Keratinocyte (primary cell): ENCODE measurements around the gene DMGDH. TPM values are rescaled to one million over a fixed set of nuclear protein-coding genes. Genes with fewer than 3 reads are reported as not detected.

Experiments
- DNase-seq: peaks from one replicate; pipeline ENCODE4 v3.0.0-alpha.2; 2011; ENCODE audit warnings: low read depth, missing footprints, low spot score
- FAIRE-seq: peaks from 2 replicates; lab custom pipeline; 2011; peaks lifted over from hg19 to GRCh38; lab: Jason Lieb, UNC
- H2AFZ ChIP-seq: 2 replicates; pipeline ENCODE4 v1.6.0; 2012; ENCODE audit warnings: low read length, control low read depth, inconsistent platforms; ENCODE audit not compliant: control insufficient read depth
- H3K27ac ChIP-seq: 2 replicates; pipeline ENCODE4 v1.5.1; 2011; ENCODE audit warnings: low read length; ENCODE audit not compliant: control insufficient read depth, insufficient read depth
- H3K27me3 ChIP-seq: 3 replicates; pipeline ENCODE4 v1.6.0; 2011; ENCODE audit warnings: low read length; ENCODE audit not compliant: control insufficient read depth, insufficient read depth; ENCODE audit errors: extremely low read depth
- H3K36me3 ChIP-seq, 2 experiments: 2 replicates in 1 of 2; 3 replicates in 1 of 2; pipeline ENCODE4 v1.5.1; 2011; ENCODE audit warnings: low read length in 2 of 2, mild to moderate bottlenecking in 1 of 2; ENCODE audit not compliant: control insufficient read depth in 2 of 2, insufficient read depth in 2 of 2; ENCODE audit errors: extremely low read depth in 1 of 2
- H3K4me1 ChIP-seq: 3 replicates; pipeline ENCODE4 v1.5.1; 2011; ENCODE audit warnings: low read length; ENCODE audit not compliant: control insufficient read depth, insufficient read depth; ENCODE audit errors: extremely low read depth
- H3K4me2 ChIP-seq: 3 replicates; pipeline ENCODE4 v1.6.0; 2011; ENCODE audit warnings: low read depth, low read length; ENCODE audit not compliant: control insufficient read depth, insufficient read depth; ENCODE audit errors: extremely low read depth
- H3K4me3 ChIP-seq, 3 experiments: fragments of 200-600 bp in 1 of 3; sonication (generic) in 1 of 3; 2 replicates in 2 of 3; 3 replicates in 1 of 3; pipeline ENCODE4 v1.5.1; 2011 to 2016; ENCODE audit warnings: low read length in 3 of 3, mild to moderate bottlenecking in 3 of 3, control low read depth in 2 of 3, inconsistent platforms in 1 of 3, low read depth in 1 of 3, mixed read lengths in 1 of 3, mixed run types in 1 of 3, moderate library complexity in 1 of 3; ENCODE audit not compliant: control insufficient read depth in 2 of 3, insufficient read depth in 2 of 3; ENCODE audit errors: extremely low read depth in 1 of 3
- H3K79me2 ChIP-seq: 2 replicates; pipeline ENCODE4 v1.6.0; 2012; ENCODE audit warnings: low read length; ENCODE audit not compliant: control insufficient read depth, insufficient read depth
- H3K9ac ChIP-seq: 3 replicates; pipeline ENCODE4 v1.6.0; 2011; ENCODE audit warnings: low read length; ENCODE audit not compliant: control insufficient read depth, insufficient read depth; ENCODE audit errors: extremely low read depth
- H3K9me1 ChIP-seq: 3 replicates; pipeline ENCODE4 v1.6.0; 2011; ENCODE audit warnings: low read length; ENCODE audit not compliant: control insufficient read depth, insufficient read depth; ENCODE audit errors: extremely low read depth
- H3K9me3 ChIP-seq: 2 replicates; pipeline ENCODE4 v1.5.1; 2012; ENCODE audit warnings: low read depth, low read length; ENCODE audit not compliant: control insufficient read depth
- H4K20me1 ChIP-seq: 3 replicates; pipeline ENCODE4 v1.6.0; 2011; ENCODE audit warnings: low read length; ENCODE audit not compliant: control insufficient read depth, insufficient read depth; ENCODE audit errors: extremely low read depth
- EZH2 ChIP-seq: IDR thresholded peaks from one replicate; pipeline ENCODE4 v1.6.1; 2012; ENCODE audit warnings: inconsistent platforms, mild to moderate bottlenecking, low read length, moderate library complexity
- dilution Hi-C: fragments of 300-500 bp; cut with MboI; formaldehyde crosslinking; loops from one replicate; pipeline ENCODE4 v1.7.0; 2020; ENCODE audit warnings: low sequenced_read_pairs; ENCODE audit not compliant: extremely low pct_ligation_motif_present
- polyA plus RNA-seq, 5 experiments: library from polyadenylated mRNA; depleted of rRNA in 3 of 5; stranded (reverse) in 3 of 5; stranded (forward) in 1 of 5; unstranded in 1 of 5; fragments of >200 nt; gene quantifications; 1 replicate in 1 of 5; 2 replicates in 3 of 5; 3 replicates in 1 of 5; pipeline versions ENCODE4 v1.2.1 to v1.2.3, GENCODE V29; 2011 to 2012; ENCODE audit warnings: missing spikeins in 2 of 5, low read depth in 1 of 5, low replicate concordance in 1 of 5
- TF ChIP-seq, protein P1 (sequence below), 3 experiments: IDR thresholded peaks in 1 of 3; conservative IDR thresholded peaks in 1 of 3; optimal IDR thresholded peaks in 1 of 3; 2 replicates in 2 of 3; 3 replicates in 1 of 3; pipeline versions ENCODE3 to v1.5.1; 2011; ENCODE audit warnings: low read length in 3 of 3, mild to moderate bottlenecking in 3 of 3, moderate library complexity in 2 of 3, control low read depth in 1 of 3, inconsistent platforms in 1 of 3; ENCODE audit not compliant: insufficient read depth in 2 of 3; ENCODE audit errors: extremely low read depth in 1 of 3

DMGDH gene
- polyA plus RNA-seq, 1 donor (not counting 4 experiments of a cell fraction or from before 2014, with no cell fraction given): 0.20 TPM

DNA sequence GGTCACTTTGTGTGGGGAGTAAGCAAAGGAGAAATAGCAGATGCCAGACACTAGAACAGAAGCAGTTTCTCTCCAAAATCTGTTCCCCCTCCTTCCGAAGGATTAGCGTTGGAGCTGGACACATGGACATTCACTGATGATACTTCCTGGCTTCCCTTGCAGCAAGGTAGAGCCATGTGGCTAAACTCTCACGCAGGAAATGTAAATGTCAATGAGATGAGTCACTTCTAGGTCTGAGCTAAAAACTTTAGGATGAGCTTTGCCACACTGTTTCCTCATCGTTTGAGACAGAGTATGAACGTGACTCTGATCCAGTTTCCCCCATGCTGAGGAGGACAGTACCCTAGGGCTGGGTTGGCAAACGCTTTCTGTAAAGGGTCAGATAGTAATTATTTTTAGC, 5.2 kb upstream of the DMGDH start:
- Histone ChIP-seq H3K79me2 (no peaks in the 10 kb centered on the region), H3K36me3 (no peaks in the 10 kb centered on the region), H3K27ac (no peak overlapping the region), H3K9ac (no peak overlapping the region), H2AFZ (no peak overlapping the region), H4K20me1 (no peaks in the 10 kb centered on the region), H3K9me1 (no peaks in the 10 kb centered on the region), H3K4me1 (no peaks in the 10 kb centered on the region), H3K27me3 (peaks cover 10% of the 10 kb centered on the region), H3K4me2 (no peak overlapping the region), H3K9me3 (no peaks in the 10 kb centered on the region), H3K4me3 (no peak overlapping the region)
- FAIRE-seq: peak; percentile 85
- TF ChIP-seq, protein P1, sequence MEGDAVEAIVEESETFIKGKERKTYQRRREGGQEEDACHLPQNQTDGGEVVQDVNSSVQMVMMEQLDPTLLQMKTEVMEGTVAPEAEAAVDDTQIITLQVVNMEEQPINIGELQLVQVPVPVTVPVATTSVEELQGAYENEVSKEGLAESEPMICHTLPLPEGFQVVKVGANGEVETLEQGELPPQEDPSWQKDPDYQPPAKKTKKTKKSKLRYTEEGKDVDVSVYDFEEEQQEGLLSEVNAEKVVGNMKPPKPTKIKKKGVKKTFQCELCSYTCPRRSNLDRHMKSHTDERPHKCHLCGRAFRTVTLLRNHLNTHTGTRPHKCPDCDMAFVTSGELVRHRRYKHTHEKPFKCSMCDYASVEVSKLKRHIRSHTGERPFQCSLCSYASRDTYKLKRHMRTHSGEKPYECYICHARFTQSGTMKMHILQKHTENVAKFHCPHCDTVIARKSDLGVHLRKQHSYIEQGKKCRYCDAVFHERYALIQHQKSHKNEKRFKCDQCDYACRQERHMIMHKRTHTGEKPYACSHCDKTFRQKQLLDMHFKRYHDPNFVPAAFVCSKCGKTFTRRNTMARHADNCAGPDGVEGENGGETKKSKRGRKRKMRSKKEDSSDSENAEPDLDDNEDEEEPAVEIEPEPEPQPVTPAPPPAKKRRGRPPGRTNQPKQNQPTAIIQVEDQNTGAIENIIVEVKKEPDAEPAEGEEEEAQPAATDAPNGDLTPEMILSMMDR (optimal IDR thresholded peaks at IDR 0.05 in 1 of 3, IDR thresholded peaks at IDR 0.05 in 1 of 3, conservative IDR thresholded peaks at IDR 0.05 in 1 of 3; ENCODE audit: extremely low read depth in 1 of 3, insufficient read depth in 2 of 3, low read length in 3 of 3): no peak
- TF ChIP-seq EZH2: no peak
- dilution Hi-C loops: no loop called here
- no peak for DNase-seq

DNA sequence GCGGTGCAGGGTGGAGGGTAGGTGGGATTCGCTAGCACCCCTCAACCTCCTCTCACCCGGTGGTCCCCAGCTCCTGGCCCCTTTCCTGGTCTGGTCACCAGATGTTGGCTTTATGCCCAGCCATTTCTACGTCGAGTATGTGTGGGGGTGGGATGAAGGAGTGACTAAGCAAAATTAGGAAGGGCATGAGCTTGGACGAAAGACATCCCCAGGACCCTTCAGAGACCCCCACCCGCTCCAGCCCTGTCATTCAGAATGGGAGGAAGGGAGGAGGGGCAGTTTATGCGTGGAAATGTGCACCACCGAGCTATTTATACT, 835 bp upstream of the DMGDH start:
- TF ChIP-seq EZH2: no peak
- TF ChIP-seq, protein P1 (optimal IDR thresholded peaks at IDR 0.05 in 1 of 3, IDR thresholded peaks at IDR 0.05 in 1 of 3, conservative IDR thresholded peaks at IDR 0.05 in 1 of 3; ENCODE audit: extremely low read depth in 1 of 3, insufficient read depth in 2 of 3, low read length in 3 of 3): no peak
- Histone ChIP-seq H3K79me2 (no peaks in the 10 kb centered on the region), H3K9ac (no peak overlapping the region), H3K36me3 (no peaks in the 10 kb centered on the region), H2AFZ (no peak overlapping the region), H3K27ac (no peak overlapping the region), H3K9me3 (no peaks in the 10 kb centered on the region), H3K27me3 (peaks cover 7% of the 10 kb centered on the region), H3K4me3 (no peak overlapping the region), H3K4me1 (no peaks in the 10 kb centered on the region), H3K4me2 (no peak overlapping the region), H4K20me1 (no peaks in the 10 kb centered on the region), H3K9me1 (no peaks in the 10 kb centered on the region)
- DNase-seq: no peak
- dilution Hi-C loops: no loop called here
- no peak for FAIRE-seq
